BLaER1 treated with 17β-estradiol and CSF1 and Interleukin-3, amounts not matched to agents 10 nM and 100 nM (cell line): ENCODE measurements around the gene PHLDA1.

Source experiments
- H3K27ac ChIP-seq, 11 experiments: shearing (Covaris generic); formaldehyde crosslinking; 2 replicates each; pipeline ENCODE4 v1.8.1; 2022
- H3K27me3 ChIP-seq, 11 experiments: shearing (Covaris generic); formaldehyde crosslinking; 2 replicates each; pipeline ENCODE4 v1.8.1; 2022
- H3K36me3 ChIP-seq, 11 experiments: shearing (Covaris generic); formaldehyde crosslinking; 2 replicates each; pipeline ENCODE4 v1.8.1; 2022
- H3K4me1 ChIP-seq, 10 experiments: shearing (Covaris generic); formaldehyde crosslinking; 2 replicates each; pipeline ENCODE4 v1.8.1; 2022
- H3K4me2 ChIP-seq, 11 experiments: shearing (Covaris generic); formaldehyde crosslinking; 2 replicates each; pipeline ENCODE4 v1.8.1; 2022
- H3K4me3 ChIP-seq, 10 experiments: shearing (Covaris generic); formaldehyde crosslinking; 2 replicates each; pipeline ENCODE4 v1.8.1; 2022
- H3K9ac ChIP-seq, 11 experiments: shearing (Covaris generic); formaldehyde crosslinking; 2 replicates each; pipeline ENCODE4 v1.8.1; 2022
- H3K9me3 ChIP-seq, 11 experiments: shearing (Covaris generic); formaldehyde crosslinking; replicated peaks in 1 of 11; 2 replicates each; pipeline ENCODE4 v1.8.1; 2022
- H4K20me1 ChIP-seq, 11 experiments: shearing (Covaris generic); formaldehyde crosslinking; 2 replicates each; pipeline ENCODE4 v1.8.1; 2022
- Cebpa-rat ChIP-seq, 11 experiments: shearing (Covaris generic); IDR thresholded peaks; 2 replicates each; pipeline ENCODE4 v1.8.1; 2022

Gene PHLDA1

DNA sequence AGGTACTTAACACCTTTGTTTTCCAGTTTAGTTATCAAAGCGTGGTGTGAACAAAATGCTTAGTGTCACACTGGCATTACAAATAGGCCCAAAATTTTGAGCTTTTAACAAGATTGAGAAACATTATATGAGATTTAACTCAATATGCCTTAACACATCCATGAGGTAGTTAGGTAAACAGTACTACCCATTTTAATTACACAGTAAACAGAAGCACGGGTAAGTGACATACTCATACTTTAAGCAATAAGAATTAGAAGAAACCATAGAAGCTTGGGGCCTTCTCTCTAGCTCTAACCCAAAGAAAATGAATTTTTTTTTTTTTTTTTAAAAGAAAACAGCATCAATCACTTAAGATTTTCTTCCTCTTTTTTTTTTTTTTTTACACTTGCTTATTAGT is 15.5 kb upstream of the PHLDA1 start:
- Histone ChIP-seq H3K4me3 (no peak overlapping the region), H3K27ac (no peak overlapping the region), H3K36me3 (peaks cover 63 to 100% (median 82%) of the 10 kb centered on the region in 11 experiments), H4K20me1 (peaks cover 0 to 36% (median 21%) of the 10 kb centered on the region in 11 experiments; a peak in 11 of 22 replicates), H3K27me3 (no peaks in the 10 kb centered on the region), H3K4me1 (peaks cover 0 to 20% (median 9%) of the 10 kb centered on the region in 10 experiments; a peak in 7 of 20 replicates), H3K9me3 (no peaks in the 10 kb centered on the region), H3K4me2 (no peak overlapping the region), H3K9ac (no peak overlapping the region)
- no peak for TF ChIP-seq Cebpa-rat (IDR thresholded peaks at IDR 0.05)

DNA sequence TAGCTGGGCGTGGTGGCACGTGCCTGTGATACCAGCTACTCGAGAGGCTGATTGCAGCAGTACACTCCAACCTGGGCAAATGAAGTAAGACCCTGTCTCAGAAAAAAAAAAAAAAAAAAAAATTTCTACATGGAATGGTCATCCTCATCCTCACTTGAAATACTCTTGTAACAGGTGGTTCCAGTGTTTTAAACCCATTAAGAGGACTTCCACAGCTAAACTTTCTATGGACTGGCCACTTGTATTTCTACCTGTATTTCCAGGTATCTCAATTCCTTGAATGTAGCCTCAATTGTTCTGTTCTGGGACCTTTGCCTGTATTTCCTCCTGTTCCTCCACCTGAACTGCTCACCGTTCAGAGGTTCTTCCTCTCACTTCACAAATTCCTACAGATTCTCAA is 11.8 kb upstream of the PHLDA1 start:
- no peaks in the 10 kb centered on the region for H3K9me3 ChIP-seq
- no peak overlapping the region for H3K27ac ChIP-seq
- TF ChIP-seq Cebpa-rat (IDR thresholded peaks at IDR 0.05): no peak

GRCh38 chr12:76042147-76042546 is 10.6 kb upstream of the PHLDA1 start:
- Histone ChIP-seq H3K4me1 (peaks cover 0 to 28% (median 9%) of the 10 kb centered on the region in 10 experiments; a peak in 9 of 20 replicates), H3K9ac (no peak overlapping the region), H3K27ac (no peak overlapping the region), H3K27me3 (no peaks in the 10 kb centered on the region), H4K20me1 (peaks cover 0 to 35% (median 12%) of the 10 kb centered on the region in 11 experiments; a peak in 9 of 22 replicates), H3K9me3 (no peaks in the 10 kb centered on the region), H3K4me3 (no peak overlapping the region), H3K36me3 (peaks cover 16 to 53% (median 36%) of the 10 kb centered on the region in 11 experiments; a peak in 21 of 22 replicates), H3K4me2 (0 out of 22 replicates have a peak overlapping the region, but pooled peaks of 1 of the 11 experiments have one; percentile 1)
- peak in 2 of 11 experiments; percentile 47 to 50; a peak in 1 of 22 replicates for TF ChIP-seq Cebpa-rat (IDR thresholded peaks at IDR 0.05)

More for the DNA sequence above, 11.8 kb upstream of the PHLDA1 start:
- Histone ChIP-seq H3K36me3 (peaks cover 27 to 65% (median 49%) of the 10 kb centered on the region in 11 experiments), H3K4me3 (no peak overlapping the region), H3K27me3 (no peaks in the 10 kb centered on the region), H3K9ac (no peak overlapping the region), H3K4me1 (peaks cover 0 to 20% (median 9%) of the 10 kb centered on the region in 10 experiments; a peak in 7 of 20 replicates), H4K20me1 (peaks cover 0 to 32% (median 4%) of the 10 kb centered on the region in 11 experiments; a peak in 8 of 22 replicates), H3K4me2 (no peak overlapping the region)

DNA sequence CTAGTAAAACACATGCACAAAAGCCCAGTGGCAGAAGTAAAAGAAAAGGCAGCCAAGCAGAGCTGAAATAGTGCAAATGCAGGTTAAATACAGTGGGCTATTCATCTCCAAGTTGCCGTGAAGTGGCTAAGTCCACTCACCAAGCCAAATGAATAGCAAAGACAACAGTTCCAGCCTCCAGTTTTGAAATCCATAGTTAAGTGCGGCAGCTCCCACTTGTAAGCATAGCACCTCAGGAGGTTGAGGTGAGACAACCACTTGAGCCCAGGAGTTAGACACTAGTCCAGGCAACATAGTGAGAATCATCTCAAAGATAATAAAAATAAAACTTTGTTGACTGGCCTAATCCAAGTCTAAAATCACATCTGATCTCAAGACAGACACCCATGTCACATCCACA is 9.8 kb upstream of the PHLDA1 start:
- Histone ChIP-seq H3K9ac (no peak overlapping the region), H4K20me1 (peaks cover 0 to 35% (median 12%) of the 10 kb centered on the region in 11 experiments; a peak in 9 of 22 replicates), H3K4me1 (peaks cover 0 to 28% (median 10%) of the 10 kb centered on the region in 10 experiments; a peak in 9 of 20 replicates), H3K27ac (no peak overlapping the region), H3K27me3 (no peaks in the 10 kb centered on the region), H3K4me2 (no peak overlapping the region), H3K4me3 (no peak overlapping the region), H3K36me3 (peaks cover 12 to 45% (median 30%) of the 10 kb centered on the region in 11 experiments; a peak in 21 of 22 replicates), H3K9me3 (no peaks in the 10 kb centered on the region)
- TF ChIP-seq Cebpa-rat (IDR thresholded peaks at IDR 0.05): no peak

DNA sequence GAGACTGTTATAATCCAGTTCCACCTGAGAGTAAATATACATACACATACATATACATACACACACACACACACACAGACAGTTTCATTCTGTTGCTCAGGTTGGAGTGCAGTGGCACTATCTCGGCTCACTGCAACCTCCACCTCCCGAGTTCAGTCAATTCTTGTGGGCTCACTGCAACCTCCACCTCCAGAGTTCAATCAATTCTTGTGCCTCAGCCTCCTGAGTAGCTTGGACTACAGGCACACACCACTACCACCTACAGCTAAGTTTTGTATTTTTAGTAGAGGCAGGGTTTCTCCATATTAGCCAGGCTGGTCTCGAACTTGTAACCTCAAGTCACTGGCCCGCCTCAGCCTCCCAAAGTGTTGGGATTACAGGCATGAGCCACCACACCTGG is 8.9 kb upstream of the PHLDA1 start:
- Histone ChIP-seq H3K4me2 (no peak overlapping the region), H3K27ac (no peak overlapping the region), H3K4me1 (peaks cover 1 to 28% (median 10%) of the 10 kb centered on the region in 10 experiments; a peak in 10 of 20 replicates), H3K9ac (no peak overlapping the region), H3K27me3 (no peaks in the 10 kb centered on the region), H3K9me3 (no peaks in the 10 kb centered on the region), H3K36me3 (peaks cover 7 to 36% (median 24%) of the 10 kb centered on the region in 11 experiments; a peak in 21 of 22 replicates), H4K20me1 (peaks cover 0 to 35% (median 12%) of the 10 kb centered on the region in 11 experiments; a peak in 9 of 22 replicates), H3K4me3 (no peak overlapping the region)
- TF ChIP-seq Cebpa-rat (IDR thresholded peaks at IDR 0.05): no peak

GRCh38 chr12:76038176-76038575 is 6.6 kb upstream of the PHLDA1 start:
- Histone ChIP-seq H3K4me1 (peaks cover 5 to 21% (median 10%) of the 10 kb centered on the region in 10 experiments; a peak in 12 of 20 replicates), H3K4me2 (no peak overlapping the region), H3K36me3 (peaks cover 0 to 13% (median 6%) of the 10 kb centered on the region in 11 experiments; a peak in 14 of 22 replicates), H3K9ac (no peak overlapping the region), H3K27ac (no peak overlapping the region), H3K9me3 (no peaks in the 10 kb centered on the region), H3K4me3 (no peak overlapping the region), H4K20me1 (peaks cover 0 to 35% (median 17%) of the 10 kb centered on the region in 11 experiments; a peak in 9 of 22 replicates), H3K27me3 (no peaks in the 10 kb centered on the region)
- TF ChIP-seq Cebpa-rat (IDR thresholded peaks at IDR 0.05): no peak

DNA sequence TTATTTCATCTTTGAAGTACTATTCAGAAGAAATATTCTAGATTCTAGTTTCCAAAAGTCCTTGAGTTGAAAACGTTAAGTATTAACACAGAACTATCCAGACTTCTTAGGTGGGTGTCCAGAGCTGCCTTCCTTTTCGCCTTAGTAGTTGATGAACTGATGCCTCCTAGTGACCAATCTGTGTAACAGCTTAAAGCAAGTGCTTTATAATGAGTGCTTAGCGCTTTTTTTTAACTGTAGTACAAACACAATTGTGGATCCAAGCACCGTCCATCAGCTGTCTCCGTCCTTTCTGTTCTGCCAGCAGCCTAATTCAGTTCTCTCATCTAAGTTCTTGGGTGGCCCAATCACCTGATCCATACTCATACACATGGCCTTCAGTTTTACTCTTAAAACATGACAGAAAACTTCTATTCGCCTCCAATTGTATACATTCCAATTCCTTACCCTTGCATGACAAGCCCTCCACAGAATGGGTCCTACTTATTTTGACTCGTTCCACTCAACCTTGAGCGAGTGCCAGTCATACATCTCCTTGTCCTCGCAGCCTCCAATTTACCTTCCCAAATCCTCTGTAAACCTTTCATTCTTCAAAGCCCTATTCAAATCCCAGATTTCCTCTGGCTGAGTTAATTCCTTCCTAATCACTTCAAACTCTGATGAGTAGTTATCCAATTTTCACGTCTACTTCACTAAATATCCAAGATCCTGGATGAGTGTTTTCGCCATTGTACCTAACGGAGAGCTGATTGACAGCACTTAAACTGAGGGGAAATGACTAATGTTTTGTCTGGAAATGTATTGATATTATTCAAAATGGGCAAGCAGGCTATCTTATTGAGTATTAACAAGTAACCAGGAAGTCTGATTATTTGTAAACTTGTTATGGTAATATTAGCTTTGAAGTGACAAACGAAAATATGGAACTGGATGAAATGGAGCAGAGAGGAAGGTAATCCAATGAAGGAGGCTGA is 5.8 kb upstream of the PHLDA1 start:
- no peak for TF ChIP-seq Cebpa-rat (IDR thresholded peaks at IDR 0.05)
- H3K4me1 ChIP-seq: peaks cover 9 to 21% (median 13%) of the 10 kb centered on the region in 10 experiments
- no peaks in the 10 kb centered on the region for H3K9me3 ChIP-seq
- peak overlapping the region in 2 of 11 experiments; percentile 25 to 52; a peak in 3 of 22 replicates for H3K4me2 ChIP-seq
- peaks cover 0 to 5% (median 0%) of the 10 kb centered on the region in 11 experiments; a peak in 1 of 22 replicates for H3K36me3 ChIP-seq
- no peak overlapping the region for H3K9ac ChIP-seq
- peaks cover 0 to 35% (median 17%) of the 10 kb centered on the region in 11 experiments; a peak in 9 of 22 replicates for H4K20me1 ChIP-seq
- H3K27me3 ChIP-seq: no peaks in the 10 kb centered on the region
- H3K4me3 ChIP-seq: no peak overlapping the region
- no peak overlapping the region for H3K27ac ChIP-seq

- no peak overlapping the region for H3K27ac ChIP-seq
- H3K9me3 ChIP-seq: no peaks in the 10 kb centered on the region
- H3K4me3 ChIP-seq: no peak overlapping the region
- H3K36me3 ChIP-seq: no peaks in the 10 kb centered on the region
- H3K9ac ChIP-seq: no peak overlapping the region
- no peak for TF ChIP-seq Cebpa-rat (IDR thresholded peaks at IDR 0.05)
- peaks cover 7 to 13% (median 12%) of the 10 kb centered on the region in 11 experiments for H3K27me3 ChIP-seq
- peaks cover 0 to 41% (median 14%) of the 10 kb centered on the region in 11 experiments; a peak in 16 of 22 replicates for H4K20me1 ChIP-seq
- H3K4me2 ChIP-seq: no peak overlapping the region
- peaks cover 16 to 31% (median 25%) of the 10 kb centered on the region in 10 experiments for H3K4me1 ChIP-seq
These were observed 3.5 kb upstream of the PHLDA1 start for GRCh38 chr12:76035045-76035444.
